ENCODE measurements around the gene P4HA2.
"Not testable (repeated sequence)": the region's sequence is repeated elsewhere in the genome, so short reads cannot be mapped to it uniquely, and the experiment has no call there.

P4HA2 gene

DNA sequence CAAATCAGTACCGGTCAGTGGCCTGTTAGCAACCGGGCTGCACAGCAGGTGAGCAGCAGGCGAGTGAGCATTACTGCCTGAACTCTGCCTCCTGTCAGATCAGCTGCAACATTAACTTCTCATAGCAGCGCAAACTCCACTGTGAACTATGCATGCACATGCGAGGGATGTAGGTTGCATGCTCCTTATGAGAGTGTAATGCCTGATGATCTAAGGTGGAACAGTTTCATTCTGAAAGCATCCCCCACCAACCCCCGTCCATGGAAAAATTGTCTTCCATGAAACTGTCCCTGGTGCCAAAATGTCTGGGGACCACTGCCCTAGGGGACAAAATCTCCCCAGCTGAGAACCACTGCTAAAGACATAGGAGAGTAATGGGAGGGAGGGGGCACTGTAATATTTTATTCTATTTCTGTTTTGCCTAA is 51.1 kb downstream of the P4HA2 start:
- DNase-seq (ENCODE audit: low spot score), result no peak
- peaks cover 41% of the 10 kb centered on the region for H3K4me1 Mint-ChIP-seq (ENCODE audit: low read depth)
- H3K27ac Mint-ChIP-seq, result peak overlapping the region; percentile 65
- peaks cover 4% of the 10 kb centered on the region for H3K9me3 Mint-ChIP-seq
- H3K36me3 Mint-ChIP-seq (ENCODE audit: low read depth), result peaks cover 9% of the 10 kb centered on the region
- no peaks in the 10 kb centered on the region for H3K27me3 Mint-ChIP-seq (ENCODE audit: low read depth)
- peak overlapping the region; percentile 73 for H3K4me3 Mint-ChIP-seq

DNA sequence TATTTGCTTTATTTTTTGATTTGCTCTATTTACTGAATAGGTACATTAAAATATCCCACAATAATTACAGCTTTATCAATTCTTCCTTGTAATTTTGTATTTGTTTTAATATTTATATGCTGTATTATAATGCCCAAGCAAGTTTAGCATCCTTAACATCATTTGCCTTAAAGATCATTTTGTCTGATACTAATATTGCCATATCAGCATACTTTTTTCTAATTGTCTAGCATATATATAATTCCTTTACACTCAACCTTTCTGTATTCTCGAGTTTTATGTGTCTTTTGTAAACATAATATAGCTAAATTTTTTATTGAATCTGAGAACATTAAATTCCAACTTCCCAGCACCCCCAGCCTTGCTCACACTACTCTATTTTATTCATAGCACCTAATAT is 64.7 kb downstream of the P4HA2 start:
- DNase-seq (ENCODE audit: low spot score), result no peak
- Mint-ChIP-seq H3K27me3 (ENCODE audit: low read depth) (peaks cover 4% of the 10 kb centered on the region), H3K4me3 (no peak overlapping the region), H3K4me1 (ENCODE audit: low read depth) (peaks cover 3% of the 10 kb centered on the region), H3K27ac (no peak overlapping the region), H3K36me3 (ENCODE audit: low read depth) (peaks cover 5% of the 10 kb centered on the region), H3K9me3 (peaks cover 14% of the 10 kb centered on the region)

DNA sequence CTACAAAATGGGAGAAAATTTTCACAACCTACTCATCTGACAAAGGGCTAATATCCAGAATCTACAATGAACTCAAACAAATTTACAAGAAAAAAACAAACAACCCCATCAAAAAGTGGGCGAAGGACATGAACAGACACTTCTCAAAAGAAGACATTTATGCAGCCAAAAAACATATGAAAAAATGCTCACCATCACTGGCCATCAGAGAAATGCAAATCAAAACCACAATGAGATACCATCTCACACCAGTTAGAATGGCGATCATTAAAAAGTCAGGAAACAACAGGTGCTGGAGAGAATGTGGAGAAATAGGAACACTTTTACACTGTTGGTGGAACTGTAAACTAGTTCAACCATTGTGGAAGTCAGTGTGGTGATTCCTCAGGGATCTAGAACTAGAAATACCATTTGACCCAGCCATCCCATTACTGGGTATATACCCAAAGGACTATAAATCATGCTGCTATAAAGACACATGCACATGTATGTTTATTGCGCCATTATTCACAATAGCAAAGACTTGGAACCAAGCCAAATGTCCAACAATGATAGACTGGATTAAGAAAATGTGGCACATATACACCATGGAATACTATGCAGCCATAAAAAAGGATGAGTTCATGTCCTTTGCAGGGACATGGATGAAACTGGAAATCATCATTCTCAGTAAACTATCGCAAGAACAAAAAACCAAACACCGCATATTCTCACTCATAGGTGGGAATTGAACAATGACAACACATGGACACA is 65.9 kb downstream of the P4HA2 start:
- H3K36me3 Mint-ChIP-seq (ENCODE audit: low read depth); H3K4me3 Mint-ChIP-seq; H3K27ac Mint-ChIP-seq; H3K27me3 Mint-ChIP-seq (ENCODE audit: low read depth); DNase-seq (ENCODE audit: low spot score); H3K4me1 Mint-ChIP-seq (ENCODE audit: low read depth): not testable (repeated sequence)
- peaks cover 14% of the 10 kb centered on the region for H3K9me3 Mint-ChIP-seq

DNA sequence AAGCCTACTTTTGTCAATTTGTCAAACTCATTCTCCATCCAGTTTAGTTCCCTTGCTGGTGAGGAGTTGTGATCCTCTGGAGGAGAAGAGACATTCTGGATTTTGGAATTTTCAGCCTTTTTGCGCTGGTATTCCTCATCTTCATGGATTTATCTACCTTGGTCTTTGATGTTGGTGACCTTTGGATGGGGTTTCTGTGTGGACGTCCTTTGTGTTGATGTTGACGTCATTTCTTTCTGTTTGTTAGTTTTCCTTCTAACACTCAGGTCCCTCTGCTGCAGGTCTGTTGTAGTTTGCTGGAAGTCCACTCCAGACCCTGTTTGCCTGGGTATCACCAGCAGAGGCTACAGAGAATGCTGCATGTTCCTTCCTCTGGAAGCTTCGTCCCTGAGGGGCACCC is 71.2 kb downstream of the P4HA2 start:
- Mint-ChIP-seq H3K4me3 (no peak overlapping the region), H3K4me1 (ENCODE audit: low read depth) (no peaks in the 10 kb centered on the region), H3K27me3 (ENCODE audit: low read depth) (peaks cover 8% of the 10 kb centered on the region), H3K36me3 (ENCODE audit: low read depth) (peaks cover 17% of the 10 kb centered on the region), H3K27ac (no peak overlapping the region), H3K9me3 (peaks cover 45% of the 10 kb centered on the region)
- no peak for DNase-seq (ENCODE audit: low spot score)

DNA sequence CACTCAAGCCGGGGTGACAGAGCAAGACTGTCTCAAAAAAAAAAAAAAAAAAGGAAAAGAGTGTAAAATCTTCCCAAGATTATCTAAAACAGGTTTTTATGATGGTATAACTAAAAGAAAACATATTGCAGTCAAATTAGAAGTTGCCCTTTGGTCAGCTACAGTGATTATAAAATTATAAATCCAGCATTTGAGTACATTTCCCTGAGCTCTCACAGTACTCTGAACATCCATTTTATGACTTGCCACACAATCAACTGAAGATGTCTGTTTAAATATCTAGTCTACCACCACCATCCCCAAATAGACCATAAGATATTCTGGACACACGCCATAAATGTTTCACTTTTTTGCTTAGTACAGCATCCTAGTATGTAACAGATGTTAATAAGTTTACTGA is 77.1 kb downstream of the P4HA2 start:
- no peak overlapping the region for H3K4me3 Mint-ChIP-seq
- no peaks in the 10 kb centered on the region for H3K4me1 Mint-ChIP-seq (ENCODE audit: low read depth)
- H3K27me3 Mint-ChIP-seq (ENCODE audit: low read depth), result peaks cover 14% of the 10 kb centered on the region
- peaks cover 30% of the 10 kb centered on the region for H3K9me3 Mint-ChIP-seq
- no peak overlapping the region for H3K27ac Mint-ChIP-seq
- H3K36me3 Mint-ChIP-seq (ENCODE audit: low read depth), result peaks cover 15% of the 10 kb centered on the region
- no peak for DNase-seq (ENCODE audit: low spot score)

DNA sequence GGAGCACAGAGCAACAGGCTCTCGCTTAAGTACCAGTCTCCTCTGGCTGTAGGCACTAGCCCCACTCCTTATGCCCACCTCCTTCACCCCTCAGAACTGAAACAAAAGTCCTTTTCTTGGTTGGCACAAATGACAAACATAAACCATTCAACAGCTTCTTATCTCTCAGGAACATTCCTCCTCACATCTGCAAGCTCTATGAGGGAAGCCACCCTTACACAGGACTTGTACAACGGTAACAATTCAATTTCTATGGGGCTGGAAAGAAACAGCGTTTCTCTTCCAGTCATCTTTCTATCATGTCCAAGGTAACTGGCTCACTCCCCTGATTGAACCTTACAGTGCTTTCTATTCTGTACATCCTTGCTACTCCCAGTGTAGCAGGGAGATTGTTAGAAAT is 80.0 kb downstream of the P4HA2 start:
- Mint-ChIP-seq H3K36me3 (ENCODE audit: low read depth) (peaks cover 5% of the 10 kb centered on the region), H3K9me3 (peaks cover 35% of the 10 kb centered on the region)

DNA sequence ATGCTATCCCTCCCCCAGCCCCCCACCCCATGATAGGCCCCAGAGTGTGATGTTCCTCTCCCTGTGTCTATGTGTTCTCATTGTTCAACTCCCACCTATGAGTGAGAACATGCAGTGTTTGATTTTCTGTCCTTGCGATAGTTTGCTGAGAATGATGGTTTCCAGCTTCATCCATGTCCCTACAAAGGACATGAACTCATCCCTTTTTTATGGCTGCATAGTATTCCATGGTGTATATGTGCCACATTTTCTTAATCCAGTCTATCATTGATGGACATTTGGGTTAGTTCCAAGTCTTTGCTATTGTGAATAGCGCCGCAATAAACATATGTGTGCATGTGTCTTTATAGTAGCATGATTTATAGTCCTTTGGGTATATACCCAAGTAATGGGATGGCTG is 82.3 kb downstream of the P4HA2 start:
- H3K27ac Mint-ChIP-seq; H3K36me3 Mint-ChIP-seq (ENCODE audit: low read depth); H3K4me1 Mint-ChIP-seq (ENCODE audit: low read depth); DNase-seq (ENCODE audit: low spot score); H3K4me3 Mint-ChIP-seq: not testable (repeated sequence)
- Mint-ChIP-seq H3K9me3 (peaks cover 40% of the 10 kb centered on the region), H3K27me3 (ENCODE audit: low read depth) (peaks cover 22% of the 10 kb centered on the region)

More for the DNA sequence above, 80.0 kb downstream of the P4HA2 start:
- no peak overlapping the region for H3K4me3 Mint-ChIP-seq
- no peak overlapping the region for H3K27ac Mint-ChIP-seq
- no peaks in the 10 kb centered on the region for H3K4me1 Mint-ChIP-seq (ENCODE audit: low read depth)
- peaks cover 13% of the 10 kb centered on the region for H3K27me3 Mint-ChIP-seq (ENCODE audit: low read depth)
- no peak for DNase-seq (ENCODE audit: low spot score)

DNA sequence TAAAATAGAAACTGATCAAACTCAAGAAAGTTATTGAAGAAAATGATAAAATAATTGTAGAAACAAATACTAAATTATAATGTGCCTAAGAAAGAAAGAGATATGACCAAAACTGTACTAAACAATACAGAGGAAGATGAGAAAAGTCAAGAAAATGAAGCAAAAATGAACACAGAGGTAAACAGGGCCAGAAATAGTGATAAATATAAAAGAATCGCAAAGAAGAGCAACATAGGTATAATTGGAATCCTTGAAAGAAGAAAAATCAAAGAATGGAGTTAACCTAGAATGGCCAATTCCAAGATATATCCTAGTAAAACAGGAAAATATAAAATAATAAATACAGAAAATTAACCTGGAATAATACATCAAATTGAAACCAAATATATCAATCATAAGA is 84.5 kb downstream of the P4HA2 start:
- Mint-ChIP-seq H3K4me1 (ENCODE audit: low read depth) (peaks cover 6% of the 10 kb centered on the region), H3K36me3 (ENCODE audit: low read depth) (peaks cover 10% of the 10 kb centered on the region), H3K27ac (no peak overlapping the region), H3K9me3 (peaks cover 58% of the 10 kb centered on the region), H3K4me3 (no peak overlapping the region), H3K27me3 (ENCODE audit: low read depth) (peaks cover 39% of the 10 kb centered on the region)
- no peak for DNase-seq (ENCODE audit: low spot score)

DNA sequence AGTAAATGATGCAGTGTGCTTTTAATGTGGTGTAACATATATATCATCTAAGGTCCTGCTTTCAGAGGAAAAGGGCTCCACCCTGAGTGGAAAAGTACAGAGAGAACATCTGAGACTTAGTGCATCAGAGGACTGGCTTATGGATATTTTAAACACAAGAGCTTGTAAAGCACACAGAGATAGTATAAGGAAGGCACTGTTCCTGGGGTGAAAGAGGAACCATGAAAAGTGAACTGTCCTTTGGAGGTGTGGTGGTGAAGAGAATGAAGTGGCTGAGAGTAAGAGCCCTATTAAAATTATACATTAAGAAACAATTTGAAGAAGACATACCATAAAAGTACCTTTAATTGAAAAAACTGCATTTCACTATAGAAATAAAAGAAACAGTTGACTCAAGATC is 85.2 kb downstream of the P4HA2 start:
- Mint-ChIP-seq H3K27me3 (ENCODE audit: low read depth) (peaks cover 36% of the 10 kb centered on the region), H3K9me3 (peaks cover 59% of the 10 kb centered on the region), H3K4me3 (no peak overlapping the region), H3K36me3 (ENCODE audit: low read depth) (peaks cover 10% of the 10 kb centered on the region), H3K4me1 (ENCODE audit: low read depth) (peaks cover 6% of the 10 kb centered on the region), H3K27ac (no peak overlapping the region)
- DNase-seq (ENCODE audit: low spot score), result no peak
